ENCODE measurements around the gene C1orf21.

Gene C1orf21

GRCh38 chr1:184644771-184645170, 257.9 kb downstream of the C1orf21 start:
- TF ChIP-seq CTCF (IDR thresholded peaks at IDR 0.05; ENCODE audit: control insufficient read depth, extremely low read depth, insufficient read depth) = no peak
- H3K4me3 ChIP-seq (ENCODE audit: low read depth, low read length) = no peak overlapping the region
- no peak for DNase-seq (ENCODE audit: low read depth)

GRCh38 chr1:184646178-184646701, 259.4 kb downstream of the C1orf21 start:
- no peak for DNase-seq (ENCODE audit: low read depth)
- no peak for TF ChIP-seq CTCF (IDR thresholded peaks at IDR 0.05; ENCODE audit: control insufficient read depth, extremely low read depth, insufficient read depth)
- no peak overlapping the region for H3K4me3 ChIP-seq (ENCODE audit: low read depth, low read length)

- TF ChIP-seq CTCF (IDR thresholded peaks at IDR 0.05; ENCODE audit: control insufficient read depth, extremely low read depth, insufficient read depth) = no peak
- H3K4me3 ChIP-seq (ENCODE audit: low read depth, low read length) = no peak overlapping the region
- no peak for DNase-seq (ENCODE audit: low read depth)
Measured at GRCh38 chr1:184646824-184647223, 260.0 kb downstream of the C1orf21 start.

- no peak for TF ChIP-seq CTCF (IDR thresholded peaks at IDR 0.05; ENCODE audit: control insufficient read depth, extremely low read depth, insufficient read depth)
- H3K4me3 ChIP-seq (ENCODE audit: low read depth, low read length) = no peak overlapping the region
- no peak for DNase-seq (ENCODE audit: low read depth)
Measured at GRCh38 chr1:184647471-184647870, 260.6 kb downstream of the C1orf21 start.

GRCh38 chr1:184648160-184648855, 261.5 kb downstream of the C1orf21 start:
- DNase-seq (ENCODE audit: low read depth) = no peak
- no peak overlapping the region for H3K4me3 ChIP-seq (ENCODE audit: low read depth, low read length)
- no peak for TF ChIP-seq CTCF (IDR thresholded peaks at IDR 0.05; ENCODE audit: control insufficient read depth, extremely low read depth, insufficient read depth)

- no peak for DNase-seq (ENCODE audit: low read depth)
- H3K4me3 ChIP-seq (ENCODE audit: low read depth, low read length) = no peak overlapping the region
- no peak for TF ChIP-seq CTCF (IDR thresholded peaks at IDR 0.05; ENCODE audit: control insufficient read depth, extremely low read depth, insufficient read depth)
Measured at GRCh38 chr1:184648856-184649201, 262.0 kb downstream of the C1orf21 start.

GRCh38 chr1:184649451-184649888, 262.6 kb downstream of the C1orf21 start:
- TF ChIP-seq CTCF (IDR thresholded peaks at IDR 0.05; ENCODE audit: control insufficient read depth, extremely low read depth, insufficient read depth) = no peak
- DNase-seq (ENCODE audit: low read depth) = no peak
- no peak overlapping the region for H3K4me3 ChIP-seq (ENCODE audit: low read depth, low read length)

All from LNCaP clone FGC (cell line).